GM12874 (cell line): Measurements from ENCODE around the gene MALRD1.

Experiments
- TF ChIP-seq, protein P1 (sequence below): IDR thresholded peaks from 2 replicates; pipeline ENCODE4 v1.5.1; 2011; ENCODE audit warnings: low read depth, mild to moderate bottlenecking, control low read depth, low read length, moderate library complexity; ENCODE audit not compliant: insufficient read depth

The MALRD1 gene

DNA sequence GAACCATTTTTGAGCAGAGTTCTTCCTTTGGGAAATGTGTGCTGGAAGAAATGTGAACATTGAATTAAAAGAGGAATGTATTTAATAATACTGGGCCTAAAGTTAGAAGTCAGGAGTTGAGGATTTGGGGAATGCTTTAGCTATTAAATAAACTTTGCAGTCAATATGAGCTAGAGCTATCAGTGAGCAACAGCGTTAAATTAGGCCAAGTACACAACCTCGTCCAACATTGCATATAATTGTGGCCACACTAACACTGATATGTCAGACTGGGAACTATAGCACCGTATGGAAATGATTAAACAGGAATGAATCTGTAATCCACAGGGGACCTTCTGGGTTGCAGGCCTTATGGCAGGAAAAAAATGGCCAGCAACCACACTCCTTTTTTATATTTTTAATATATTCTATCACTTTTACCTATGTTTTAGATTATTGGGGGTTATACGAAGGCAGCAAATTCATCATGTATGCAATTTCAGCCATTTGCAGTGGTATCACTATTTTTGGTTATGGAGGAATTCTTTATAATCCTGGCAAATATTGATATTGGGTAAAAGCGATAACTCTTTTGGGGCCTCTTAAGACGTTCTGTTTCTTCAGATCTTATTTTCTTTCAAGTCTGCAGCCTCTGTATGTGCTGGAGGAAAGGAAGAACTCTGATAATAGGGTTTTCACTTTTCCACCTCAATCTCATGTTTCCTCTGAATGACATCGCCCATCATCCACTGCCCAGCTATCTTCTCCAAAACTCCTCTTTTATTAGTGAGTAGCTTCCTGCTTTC is 531.4 kb downstream of the MALRD1 start:
- TF ChIP-seq, protein P1, sequence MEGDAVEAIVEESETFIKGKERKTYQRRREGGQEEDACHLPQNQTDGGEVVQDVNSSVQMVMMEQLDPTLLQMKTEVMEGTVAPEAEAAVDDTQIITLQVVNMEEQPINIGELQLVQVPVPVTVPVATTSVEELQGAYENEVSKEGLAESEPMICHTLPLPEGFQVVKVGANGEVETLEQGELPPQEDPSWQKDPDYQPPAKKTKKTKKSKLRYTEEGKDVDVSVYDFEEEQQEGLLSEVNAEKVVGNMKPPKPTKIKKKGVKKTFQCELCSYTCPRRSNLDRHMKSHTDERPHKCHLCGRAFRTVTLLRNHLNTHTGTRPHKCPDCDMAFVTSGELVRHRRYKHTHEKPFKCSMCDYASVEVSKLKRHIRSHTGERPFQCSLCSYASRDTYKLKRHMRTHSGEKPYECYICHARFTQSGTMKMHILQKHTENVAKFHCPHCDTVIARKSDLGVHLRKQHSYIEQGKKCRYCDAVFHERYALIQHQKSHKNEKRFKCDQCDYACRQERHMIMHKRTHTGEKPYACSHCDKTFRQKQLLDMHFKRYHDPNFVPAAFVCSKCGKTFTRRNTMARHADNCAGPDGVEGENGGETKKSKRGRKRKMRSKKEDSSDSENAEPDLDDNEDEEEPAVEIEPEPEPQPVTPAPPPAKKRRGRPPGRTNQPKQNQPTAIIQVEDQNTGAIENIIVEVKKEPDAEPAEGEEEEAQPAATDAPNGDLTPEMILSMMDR: no peak

DNA sequence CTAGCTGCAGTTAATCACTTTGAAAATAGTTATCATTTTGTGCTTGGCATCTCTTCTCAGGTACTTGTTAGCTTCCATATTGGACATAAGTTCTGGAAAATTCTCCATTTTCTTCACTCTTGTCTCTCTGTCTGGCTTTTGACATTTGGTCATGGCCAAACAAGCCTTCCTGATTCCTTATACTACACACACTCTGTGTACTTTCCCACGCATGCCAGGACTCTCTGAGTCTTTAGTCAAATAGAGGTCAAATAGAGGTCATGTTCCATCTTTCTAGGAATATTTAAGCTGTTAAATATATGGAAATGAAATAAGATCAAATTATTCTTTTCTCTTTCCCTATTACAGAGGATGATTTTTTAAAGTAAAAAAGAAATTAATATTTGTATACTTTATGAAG is 532.1 kb downstream of the MALRD1 start:
- TF ChIP-seq, protein P1: no peak

DNA sequence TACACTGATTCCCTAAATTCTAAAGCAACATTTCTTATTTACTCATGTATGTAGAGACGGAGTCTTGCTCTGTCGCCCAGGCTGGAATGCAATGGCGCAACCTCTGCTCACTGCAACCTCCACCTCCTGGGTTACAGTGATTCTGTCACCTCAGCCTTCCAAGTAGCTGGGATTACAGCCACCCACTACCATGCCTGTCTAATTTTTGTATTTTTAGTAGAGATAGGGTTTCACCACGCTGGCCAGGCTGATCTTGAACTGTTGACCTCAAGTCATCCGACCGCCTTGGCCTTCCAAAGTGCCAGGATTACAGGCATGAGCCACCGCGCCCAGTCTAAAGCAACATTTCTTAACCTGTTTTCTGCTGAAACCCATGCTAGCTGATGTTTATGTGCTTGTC is 540.0 kb downstream of the MALRD1 start:
- TF ChIP-seq, protein P1: no peak

DNA sequence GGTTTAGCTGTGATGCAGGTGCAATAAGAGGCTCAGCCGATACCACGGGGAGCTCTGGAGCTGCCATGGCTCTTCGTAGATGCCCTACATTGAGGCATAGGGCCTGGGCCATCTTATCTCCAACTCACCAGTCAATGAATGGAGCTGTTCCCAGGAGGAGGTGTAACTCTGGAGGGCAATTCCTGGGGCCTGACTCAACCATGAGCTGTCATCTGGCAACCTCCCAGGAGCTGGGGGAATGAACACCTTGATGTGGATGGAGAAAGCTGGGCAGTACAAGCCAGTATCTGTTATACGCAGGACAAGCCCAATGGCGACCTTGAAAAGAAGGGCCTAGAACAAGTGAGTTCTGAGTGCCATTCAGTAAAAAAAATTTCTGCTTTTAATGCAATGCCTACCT is 543.7 kb downstream of the MALRD1 start:
- TF ChIP-seq, protein P1: no peak

DNA sequence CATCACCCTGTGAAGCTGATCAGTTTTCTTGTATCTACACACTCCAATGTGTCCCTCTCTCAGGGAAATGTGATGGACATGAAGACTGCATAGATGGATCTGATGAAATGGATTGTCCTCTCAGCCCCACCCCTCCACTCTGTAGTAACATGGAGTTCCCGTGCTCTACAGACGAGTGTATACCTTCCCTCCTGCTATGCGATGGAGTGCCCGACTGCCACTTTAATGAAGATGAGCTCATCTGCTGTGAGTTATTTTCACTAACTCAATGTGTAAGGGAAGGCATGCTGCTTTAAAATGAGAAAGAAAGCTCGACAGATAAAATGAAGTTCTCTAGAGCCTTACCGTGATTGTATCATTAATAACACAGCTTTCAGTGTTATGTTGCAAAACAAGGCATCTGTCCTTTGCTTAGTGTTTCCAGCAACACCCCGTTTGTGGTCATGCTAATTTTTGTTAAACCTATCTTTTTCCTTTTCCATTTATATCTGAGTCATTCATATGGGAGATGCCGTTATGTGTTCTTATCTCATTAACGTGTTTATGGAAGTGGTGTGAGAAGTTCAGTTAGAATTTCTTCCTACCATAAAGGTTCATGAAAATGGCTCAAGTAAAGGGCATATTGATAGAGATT is 546.7 kb downstream of the MALRD1 start:
- TF ChIP-seq, protein P1: no peak

DNA sequence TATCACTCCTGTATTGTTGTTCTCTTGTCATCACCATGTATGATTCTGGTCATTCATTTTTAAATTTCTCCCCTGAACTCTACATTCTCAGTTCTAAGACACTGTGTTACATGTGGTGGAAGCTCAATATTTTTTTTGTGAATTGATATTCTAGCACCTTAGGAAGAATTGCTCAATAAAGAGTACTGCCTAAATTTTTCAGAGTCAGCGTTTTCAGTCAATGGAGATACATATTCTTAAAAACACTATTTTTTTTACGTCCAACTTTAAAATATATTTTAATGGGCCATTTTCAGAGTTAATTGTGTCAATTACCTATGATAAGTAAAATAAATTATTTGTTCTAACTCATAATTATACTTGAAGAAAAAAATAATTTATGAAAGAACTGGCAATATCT is 557.2 kb downstream of the MALRD1 start:
- TF ChIP-seq, protein P1: no peak

DNA sequence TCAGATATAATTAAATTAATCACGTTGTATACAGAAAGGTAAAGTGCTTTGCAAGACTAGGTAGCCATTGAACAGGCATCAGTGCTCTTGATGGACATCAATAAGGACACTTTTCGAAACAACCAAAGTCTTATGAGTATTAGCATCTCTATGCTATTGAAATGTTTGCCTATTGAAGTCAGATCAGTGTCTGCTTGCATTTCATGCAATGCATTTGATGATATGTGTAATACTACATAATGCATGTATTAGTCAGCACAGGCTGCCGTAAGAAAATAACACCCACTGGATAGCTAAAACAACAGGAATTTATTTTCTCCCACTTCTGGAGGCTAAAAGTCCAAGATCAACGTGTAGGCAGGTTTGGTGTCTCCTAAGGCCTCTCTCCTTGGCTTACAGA is 558.4 kb downstream of the MALRD1 start:
- TF ChIP-seq, protein P1: no peak
